AG08395 (cell line): ENCODE measurements around the gene PLIN5.

ENCODE experiments used
- DNase-seq: peaks from one replicate; pipeline ENCODE4 v3.0.0; 2012; ENCODE audit warnings: mixed read lengths, low spot score

PLIN5 gene

DNA sequence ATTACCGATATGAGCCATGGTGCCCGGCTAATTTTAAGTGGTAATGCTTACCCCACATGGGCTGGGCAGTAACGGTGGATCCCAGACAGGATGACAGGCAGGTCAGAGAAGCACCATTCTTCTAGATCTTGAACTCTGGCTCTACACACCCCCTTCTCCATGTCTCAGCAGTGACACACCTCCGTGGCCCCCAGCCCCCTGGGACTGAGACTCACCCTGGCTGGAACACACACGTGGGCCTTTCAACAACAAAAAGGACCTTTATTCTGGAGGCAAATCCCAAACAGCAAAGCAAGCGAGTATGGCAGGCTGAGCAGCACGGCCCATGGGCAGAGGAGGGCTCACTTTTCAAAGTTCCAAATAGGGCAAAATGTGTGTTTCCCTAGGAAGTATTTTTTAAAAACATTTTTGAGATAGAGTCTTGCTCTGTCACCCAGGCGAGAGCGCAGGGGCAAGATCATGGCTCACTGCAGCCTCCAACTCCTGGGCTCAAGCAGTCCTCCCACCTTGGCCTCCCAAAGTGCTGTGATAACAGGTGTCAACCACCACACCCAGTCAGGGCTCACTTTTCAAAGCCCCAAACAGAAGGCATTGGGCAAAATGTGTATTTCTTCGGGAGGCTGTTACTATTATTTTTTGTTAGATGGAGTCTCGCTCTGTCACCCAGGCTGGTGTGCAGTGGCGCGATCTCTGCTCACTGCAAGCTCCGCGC is 12.6 kb downstream of the PLIN5 start:
- no peak for DNase-seq

DNA sequence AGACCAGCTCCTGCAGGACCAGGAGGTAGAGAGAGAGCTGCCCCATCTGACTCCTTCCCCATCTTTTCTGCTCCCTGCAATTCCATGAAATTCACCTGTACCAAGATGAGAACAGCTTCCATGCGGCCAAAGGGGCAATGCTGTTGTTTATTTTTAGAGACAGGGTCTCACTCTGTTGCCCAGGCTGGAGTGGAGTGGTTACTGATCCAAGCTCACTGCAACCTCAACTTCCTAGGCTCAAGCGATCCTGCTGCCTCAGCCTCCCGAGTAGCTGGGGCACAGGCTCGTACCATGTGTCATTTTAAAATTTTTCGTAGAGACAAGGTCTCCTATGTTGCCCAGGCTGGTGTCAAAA is 13.2 kb downstream of the PLIN5 start:
- DNase-seq = no peak

DNA sequence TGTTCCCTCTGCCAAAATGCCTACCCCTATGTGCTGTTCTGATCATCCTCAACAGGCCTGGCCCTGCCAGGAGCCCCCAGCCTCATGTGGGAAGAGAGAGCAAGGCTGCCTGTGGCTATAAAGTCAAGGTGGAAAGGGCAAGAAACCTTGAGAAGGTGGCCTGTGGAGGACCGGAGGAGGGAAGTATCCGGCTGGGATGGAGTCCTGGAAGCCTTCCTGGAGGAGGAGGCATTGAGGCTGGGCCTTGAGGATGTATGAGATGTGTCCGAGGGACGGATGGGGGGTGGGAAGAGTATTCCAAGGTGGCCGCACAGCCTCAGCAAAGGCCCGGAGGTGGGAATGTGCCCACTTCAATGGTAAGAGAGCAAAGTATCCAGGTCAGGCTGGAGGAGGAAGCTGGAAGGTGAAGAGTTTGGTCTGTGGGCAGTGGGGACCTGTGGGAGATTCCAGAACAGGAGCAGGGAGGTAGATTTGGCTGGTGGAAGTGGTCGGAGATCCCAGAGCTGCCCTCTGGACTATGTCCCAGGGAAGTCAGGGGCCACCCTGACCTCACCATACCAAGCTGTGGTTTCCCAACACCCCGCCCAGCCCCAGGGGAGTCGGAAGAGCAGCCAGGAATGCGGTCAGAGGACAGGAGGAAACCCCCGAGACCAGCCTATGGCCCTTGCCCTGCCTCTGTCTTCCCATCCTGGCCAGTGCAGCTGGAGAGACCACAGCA is 13.7 kb downstream of the PLIN5 start:
- DNase-seq = no peak

DNA sequence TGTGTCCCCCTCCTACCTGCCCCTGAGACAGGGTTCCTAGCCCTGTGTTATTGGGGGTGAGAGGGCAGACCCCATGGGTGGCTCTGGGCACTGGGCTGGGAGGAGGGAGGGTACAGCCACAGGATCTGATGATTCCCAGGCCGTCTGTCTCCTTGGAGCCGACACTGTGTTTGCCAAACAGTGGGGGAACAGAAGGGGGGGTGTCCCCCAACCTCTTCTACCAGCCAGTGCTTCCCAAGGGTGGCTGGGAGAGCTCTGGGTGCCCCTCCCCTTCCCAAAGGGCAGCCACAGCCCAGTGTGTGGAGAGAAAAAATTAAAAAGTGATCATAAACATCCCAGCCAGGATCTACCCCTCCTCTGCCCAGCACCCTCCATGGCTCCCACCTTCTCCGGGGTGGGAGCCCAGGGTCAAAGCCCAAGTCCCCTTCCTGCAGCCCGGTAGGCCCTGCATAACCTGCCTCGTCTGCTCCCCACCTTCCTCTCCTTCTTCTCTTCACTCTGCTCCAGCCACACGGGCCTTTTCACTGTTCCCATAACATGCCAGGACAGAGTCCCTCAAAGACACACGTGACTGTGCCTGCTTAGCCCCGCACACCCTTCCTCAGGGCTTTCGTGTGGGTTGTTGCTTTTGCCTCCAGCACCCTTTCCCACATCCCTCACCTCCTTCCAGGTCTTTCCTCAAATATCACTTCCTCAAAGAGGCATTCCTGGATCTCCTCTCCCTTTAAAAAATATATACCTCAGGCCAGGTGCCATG is 15.3 kb downstream of the PLIN5 start:
- peak; percentile 50 for DNase-seq

DNA sequence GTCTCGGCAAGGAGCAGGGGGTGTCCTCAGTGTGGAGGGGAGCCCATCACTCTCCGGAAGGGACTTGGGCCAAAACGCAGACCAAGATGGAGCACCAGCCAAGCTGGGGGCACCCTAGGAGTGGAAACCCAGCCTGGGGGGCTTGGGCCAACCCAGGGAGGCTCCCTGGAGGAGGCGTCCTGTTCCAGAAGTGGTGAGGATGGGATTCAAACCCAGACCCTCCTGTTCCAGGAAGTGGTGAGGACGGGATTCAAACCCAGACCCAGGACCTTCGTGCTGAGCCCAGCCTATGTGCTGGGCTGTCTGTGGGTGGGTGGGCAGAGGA is 15.9 kb downstream of the PLIN5 start:
- no peak for DNase-seq

DNA sequence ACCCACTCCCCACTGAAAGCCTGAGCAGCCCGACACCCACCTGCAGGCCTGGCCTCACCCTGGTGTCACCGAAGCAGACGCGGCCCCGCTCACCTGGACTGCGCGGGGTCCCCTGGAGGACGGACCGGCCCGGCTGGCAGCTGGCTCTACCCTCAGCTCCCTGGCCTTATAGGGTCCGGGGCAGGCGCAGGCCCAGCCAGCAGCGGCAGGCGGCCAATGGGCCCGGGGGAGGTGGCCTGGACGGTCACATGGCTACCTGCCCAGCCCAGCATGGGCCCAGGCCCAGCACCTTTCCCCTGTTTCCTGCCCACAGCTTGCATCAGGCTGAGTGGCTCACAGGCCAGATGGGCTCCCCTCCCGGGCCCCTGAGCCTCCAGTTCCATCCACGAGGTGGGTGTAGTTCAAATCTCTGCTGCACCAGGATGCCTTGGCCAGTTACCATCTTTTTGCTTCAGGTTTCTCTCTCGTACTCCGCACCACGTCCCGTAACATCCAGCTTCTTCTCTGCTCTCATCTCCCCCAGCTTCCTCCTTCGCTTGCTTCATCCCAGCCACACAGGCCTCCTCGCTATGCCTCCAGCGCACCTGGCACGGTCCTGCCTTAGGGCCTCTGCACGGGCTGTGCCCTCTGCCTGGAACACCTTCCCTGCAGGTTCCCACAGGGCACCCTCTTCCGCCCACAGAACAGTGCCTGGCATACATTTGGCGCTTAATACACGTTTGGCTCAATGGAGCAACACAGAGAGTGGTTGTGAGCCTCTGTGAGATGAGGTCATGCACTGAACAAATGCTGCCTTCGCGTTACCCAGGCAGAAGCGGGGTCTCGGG is 16.5 kb downstream of the PLIN5 start, which contains the start of gene PLIN4:
Gene PLIN4, minus strand, starts transcription at position 142 of the 827 bp plus-strand sequence. CDS start 214 bp downstream, outside the sequence.
- peak; percentile 29 for DNase-seq

DNA sequence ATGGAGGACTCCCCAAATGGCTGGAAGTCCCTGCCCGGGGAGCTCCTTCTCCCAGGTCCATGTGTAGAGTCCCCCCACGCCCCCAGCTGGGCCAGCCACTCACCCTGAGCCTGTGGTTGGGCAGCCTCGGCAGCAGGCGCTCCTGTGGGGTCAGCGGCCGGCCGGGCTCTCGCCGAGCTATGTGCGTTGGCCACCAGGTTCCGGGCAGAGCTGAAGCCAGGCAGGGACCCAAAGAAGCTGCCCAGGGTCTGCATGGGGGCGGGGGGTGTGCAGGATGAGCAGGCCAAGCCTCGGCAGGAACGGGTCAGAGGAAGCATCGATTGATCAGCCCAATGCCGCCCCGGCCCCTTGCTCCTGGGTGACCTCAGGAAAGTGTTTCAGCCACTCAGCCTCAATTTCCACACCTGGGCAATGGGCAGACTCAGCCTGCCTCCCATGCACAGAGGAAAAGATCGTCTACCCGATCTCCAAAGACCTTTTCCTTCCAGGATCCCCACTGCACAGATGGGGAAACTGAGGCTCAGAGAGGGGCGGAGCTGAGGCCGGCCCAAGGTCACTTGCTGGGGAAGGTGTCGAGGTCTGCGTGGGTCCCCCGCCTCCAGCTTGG is 17.5 kb downstream of the PLIN5 start:
- no peak for DNase-seq

DNA sequence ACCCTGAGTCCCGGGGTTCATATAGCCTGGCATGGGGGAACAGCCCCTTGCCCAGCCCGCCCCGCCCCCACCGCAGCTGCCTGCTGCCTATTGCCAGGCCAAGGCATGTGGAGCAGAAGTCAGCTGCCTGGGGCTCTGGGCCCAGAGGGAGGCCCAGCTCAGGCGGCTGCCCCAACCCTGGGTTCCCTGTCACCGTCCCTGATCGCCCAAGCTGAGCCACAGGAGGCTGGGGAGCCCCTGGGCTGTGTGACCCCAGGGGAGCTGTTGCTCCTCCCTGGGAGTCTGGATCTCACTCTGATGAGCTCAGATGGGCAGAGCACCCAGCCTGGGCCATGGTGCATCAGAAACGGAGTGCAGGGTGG is 18.1 kb downstream of the PLIN5 start:
- DNase-seq = no peak

DNA sequence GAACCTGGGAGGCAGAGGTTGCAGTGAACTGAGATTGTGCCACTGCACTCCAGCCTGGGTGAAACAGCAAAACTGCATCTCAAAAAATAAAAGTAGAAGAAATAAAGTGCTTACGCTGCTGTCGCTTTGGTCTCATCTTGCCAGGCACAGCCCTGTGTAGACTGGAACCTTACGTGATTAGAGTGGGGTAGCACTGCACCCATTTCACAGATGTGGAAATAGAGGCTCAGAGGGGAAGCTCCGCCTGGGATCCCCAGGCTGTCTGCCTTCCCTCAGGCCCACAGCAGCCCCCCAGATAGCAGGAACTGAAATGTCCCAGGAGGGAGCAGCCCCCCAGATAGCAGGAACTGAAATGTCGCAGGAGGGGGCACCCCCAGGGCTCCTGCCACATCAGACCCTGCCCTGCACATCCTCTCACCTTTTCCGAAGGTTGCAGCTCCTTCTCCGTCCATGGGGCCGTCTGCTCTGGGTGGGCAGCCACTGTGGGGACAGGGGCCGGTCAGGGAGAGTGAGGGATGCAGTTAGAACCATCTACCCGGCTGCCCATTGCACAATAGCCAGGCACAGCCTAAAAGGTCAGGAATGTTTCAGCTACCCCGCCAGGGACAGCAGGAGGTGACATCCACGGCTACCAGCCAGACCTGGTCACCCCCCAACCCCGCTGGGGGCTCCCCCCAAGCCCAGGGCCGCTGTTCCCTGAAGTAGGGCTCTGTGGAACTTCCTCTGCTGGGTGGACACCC is 18.7 kb downstream of the PLIN5 start:
- DNase-seq = no peak

DNA sequence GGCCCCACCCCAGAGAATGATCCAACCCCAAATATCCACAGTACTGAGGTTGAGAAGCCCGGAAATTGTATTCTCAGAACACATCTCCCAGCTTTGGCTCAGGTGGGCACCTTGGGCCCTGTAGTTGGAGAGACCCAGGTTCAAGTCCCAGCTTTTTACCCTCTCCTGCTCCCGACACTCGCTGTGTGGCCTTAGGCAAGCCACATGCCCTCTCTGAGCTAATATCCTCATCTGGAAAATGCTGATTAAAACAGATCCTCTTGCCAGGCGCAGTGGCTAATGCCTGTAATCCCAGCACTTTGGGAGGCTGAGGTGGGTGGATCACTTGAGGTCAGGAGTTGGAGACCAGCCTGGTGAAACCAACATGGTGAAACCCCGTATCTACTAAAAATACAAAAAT is 19.3 kb downstream of the PLIN5 start:
- no peak for DNase-seq

DNA sequence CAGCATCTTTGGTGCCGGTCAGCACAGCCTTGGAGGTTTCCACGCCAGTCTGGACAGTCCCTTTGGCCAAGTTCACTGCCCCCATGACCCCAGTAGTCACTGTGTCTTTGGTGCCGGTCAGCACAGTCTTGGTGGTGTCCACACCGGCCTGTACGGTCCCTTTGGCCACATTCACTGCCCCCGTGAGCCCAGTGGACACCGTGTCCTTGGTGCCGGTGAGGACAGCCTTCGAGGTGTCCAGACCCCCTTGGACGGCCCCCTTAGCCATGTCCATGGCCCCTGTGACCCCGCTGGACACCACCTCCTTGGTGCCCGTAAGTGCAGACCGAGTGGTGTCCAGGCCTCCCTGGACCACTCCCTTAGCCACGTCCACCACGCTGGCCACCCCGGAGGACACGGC is 21.8 kb downstream of the PLIN5 start:
- no peak for DNase-seq

DNA sequence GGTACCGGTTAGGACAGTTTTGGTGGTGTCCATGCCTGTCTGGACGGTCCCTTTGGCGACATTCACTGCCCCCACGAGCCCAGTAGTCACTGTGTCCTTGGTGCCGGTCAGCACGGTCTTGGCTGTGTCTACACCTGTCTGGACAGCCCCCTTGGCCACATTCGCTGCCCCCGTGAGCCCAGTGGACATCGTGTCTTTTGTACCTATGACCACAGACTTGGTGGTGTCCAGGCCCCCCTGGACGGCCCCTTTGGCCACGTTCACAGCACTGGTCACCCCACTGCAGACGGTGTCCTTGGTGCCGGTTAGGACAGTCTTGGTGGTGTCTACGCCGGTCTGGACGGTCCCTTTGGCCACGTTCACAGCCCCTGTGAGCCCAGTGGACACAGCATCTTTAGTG is 23.0 kb downstream of the PLIN5 start:
- DNase-seq = no peak

DNA sequence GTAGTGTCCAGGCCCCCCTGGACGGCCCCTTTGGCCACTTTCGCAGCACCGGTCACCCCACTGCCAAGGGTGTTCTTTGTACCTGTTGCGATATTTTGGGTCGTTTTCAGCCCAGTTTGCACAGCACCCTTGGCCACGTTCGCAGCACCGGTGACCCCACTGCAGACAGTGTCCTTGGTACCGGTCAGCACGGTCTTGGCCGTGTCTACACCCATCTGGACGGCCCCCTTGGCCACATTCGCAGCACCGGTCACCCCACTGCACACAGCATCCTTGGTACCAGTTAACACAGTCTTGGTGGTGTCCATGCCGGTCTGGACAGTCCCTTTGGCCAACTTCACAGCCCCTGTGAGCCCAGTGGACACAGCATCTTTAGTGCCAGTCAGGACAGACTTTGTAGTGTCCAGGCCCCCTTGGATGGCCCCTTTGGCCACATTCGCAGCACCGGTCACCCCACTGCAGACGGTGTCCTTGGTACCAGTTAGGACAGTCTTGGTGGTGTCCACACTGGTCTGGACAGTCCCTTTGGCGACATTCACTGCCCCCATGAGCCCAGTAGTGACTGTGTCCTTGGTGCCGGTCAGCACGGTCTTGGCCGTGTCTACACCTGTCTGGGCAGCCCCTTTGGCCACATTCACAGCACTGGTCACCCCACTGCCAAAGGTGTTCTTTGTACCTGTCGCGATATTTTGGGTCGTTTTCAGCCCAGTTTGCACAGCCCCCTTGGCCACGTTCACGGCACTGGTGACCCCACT is 23.5 kb downstream of the PLIN5 start:
- DNase-seq = no peak

DNA sequence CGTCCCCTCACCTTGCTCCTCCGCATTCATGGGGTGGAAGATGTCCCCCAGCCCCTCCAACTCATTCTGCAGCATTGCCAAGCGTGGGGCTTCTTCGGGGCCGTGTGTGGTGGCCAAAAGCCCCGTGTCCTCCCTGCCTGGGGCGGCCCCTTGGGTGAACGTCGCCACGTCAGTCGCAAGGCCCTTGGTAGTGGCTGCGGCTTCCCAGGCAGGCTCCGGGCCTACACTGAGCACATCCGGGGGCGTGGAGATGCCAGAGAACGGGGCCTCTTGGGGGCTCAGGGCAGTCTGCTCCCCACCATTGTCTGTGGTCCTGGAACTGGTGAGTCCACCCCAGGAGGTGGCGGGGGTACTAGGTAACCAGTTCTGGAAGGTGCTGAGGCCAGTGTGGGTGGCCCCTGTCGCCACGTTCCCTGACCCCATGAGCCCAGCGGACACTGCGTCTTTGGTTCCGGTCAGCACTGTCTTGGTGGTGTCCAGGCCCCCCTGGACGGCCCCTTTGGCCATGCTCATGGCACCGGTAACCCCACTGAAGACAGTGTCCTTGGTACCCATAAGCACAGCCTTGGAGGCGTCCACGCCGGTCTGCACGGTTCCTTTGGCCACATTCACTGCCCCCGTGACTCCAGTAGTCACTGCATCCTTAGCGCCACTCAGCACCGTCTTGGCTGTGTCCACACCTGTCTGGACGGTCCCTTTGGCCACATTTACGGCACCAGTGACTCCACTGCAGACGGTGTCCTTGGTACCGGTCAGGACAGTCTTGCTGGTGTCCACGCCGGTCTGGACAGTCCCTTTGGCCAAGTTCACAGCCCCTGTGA is 24.4 kb downstream of the PLIN5 start:
- DNase-seq = no peak

DNA sequence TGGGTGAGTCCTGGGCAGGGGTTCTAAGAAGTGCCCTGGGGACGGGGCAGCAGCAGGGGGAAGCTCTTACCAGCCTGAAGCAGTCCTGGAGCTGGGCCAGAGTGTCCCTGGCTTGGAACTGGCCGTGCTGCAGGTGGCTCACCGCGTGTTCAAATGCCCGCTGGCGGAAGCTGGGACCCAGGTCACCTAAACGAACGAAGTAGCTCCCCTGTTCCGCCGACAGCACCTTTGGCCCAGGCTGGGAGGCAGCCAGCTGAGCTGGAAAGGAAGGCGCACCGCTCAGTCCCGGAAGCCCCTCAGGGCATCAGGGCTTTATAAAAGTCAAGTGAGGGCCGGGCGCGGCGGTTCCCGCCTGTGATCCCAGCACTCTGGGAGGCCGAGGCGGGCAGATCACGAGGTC is 26.3 kb downstream of the PLIN5 start:
- no peak for DNase-seq

DNA sequence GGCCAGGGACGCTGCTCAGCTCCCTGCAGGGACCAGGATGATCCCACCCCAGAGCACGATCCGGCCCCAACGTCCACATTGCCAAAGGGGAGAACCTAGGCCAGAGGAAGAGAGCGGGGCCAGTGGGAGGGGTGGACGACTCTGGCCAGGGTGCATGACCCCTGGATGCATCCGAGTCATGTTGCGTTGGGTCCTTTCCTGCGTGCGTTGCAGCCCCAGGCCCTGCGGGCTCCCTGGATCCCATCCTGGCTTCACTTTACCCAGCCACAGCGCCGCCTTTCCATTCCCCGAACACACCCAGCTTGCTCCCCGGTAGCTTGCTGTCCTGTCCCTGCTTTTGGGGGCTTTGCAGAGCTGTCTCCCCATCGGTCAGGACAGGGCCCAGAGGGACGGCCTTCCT is 27.2 kb downstream of the PLIN5 start:
- DNase-seq = no peak

DNA sequence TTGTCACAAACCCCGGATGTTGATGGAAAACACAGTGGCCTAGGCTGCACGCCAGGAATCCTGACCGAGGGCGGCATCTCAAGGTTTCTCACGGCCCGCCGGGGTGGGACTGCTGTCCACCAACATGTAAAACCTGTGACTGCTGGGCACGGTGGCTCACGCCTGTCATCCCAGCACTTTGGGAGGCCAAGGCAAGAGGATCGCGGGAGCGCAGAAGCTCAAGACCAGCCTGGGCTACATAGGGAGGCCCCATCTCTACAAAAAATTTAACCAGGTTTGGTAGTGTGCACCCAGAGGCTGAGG is 27.9 kb downstream of the PLIN5 start:
- DNase-seq = no peak

DNA sequence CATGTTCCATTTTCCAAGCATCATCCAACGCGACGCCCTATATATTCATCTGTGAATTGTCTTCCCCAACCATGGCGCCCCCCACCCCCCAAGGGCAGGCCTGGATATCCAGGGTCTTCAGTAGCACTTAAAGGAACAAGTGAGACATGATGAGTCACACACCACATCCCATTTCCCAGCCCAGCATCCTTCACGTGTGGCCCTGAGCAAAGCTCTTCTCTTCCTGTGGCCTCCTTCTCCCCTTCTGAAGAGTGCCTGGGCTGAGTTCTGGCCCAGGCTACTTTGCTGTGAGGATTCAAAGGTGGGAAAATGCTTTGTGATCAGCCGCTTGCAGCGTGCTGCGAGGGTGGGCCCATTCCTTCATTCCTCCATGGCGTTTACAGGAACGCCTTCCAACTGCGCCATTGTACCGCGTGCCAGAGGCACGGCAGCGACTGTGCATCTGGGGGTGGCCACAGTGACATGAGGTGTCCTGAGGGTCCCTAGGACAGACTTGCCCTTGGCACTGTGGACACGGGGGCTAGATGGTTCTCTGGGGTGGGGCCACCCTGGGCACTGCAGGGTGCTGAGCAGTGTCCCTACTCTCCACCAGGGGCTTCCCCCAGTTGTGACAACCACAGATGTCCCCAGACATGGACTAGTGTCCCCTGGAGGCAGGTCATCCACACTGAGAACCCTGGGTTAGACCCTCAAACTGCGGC is 28.4 kb downstream of the PLIN5 start:
- peak; percentile 76 for DNase-seq
